Ovary (tissue), 3 donors: ENCODE results near the gene KPNA4.

Experiments used
- EP300 ChIP-seq: sonication (generic); formaldehyde crosslinking; IDR thresholded peaks from one replicate; pipeline ENCODE4 v1.6.1; 2017; ENCODE audit warnings: antibody characterized with exemption
- POLR2A ChIP-seq: fragments of 450-650 bp; IDR thresholded peaks from one replicate; pipeline ENCODE4 v1.6.1; 2017; ENCODE audit warnings: antibody characterized with exemption, mild to moderate bottlenecking, moderate library complexity
- TF ChIP-seq, protein P1 (sequence below), 3 donors: fragments of 450-650 bp in 2 of 3; fragments of 200-600 bp in 1 of 3; IDR thresholded peaks; one replicate each; pipeline versions ENCODE4 v1.5.1 to v1.8.0; 2016 to 2022; ENCODE audit warnings: antibody characterized with exemption in 3 of 3, mild to moderate bottlenecking in 1 of 3
- donor health status: DM: no; HTN: no; CAD: no.

DNA sequence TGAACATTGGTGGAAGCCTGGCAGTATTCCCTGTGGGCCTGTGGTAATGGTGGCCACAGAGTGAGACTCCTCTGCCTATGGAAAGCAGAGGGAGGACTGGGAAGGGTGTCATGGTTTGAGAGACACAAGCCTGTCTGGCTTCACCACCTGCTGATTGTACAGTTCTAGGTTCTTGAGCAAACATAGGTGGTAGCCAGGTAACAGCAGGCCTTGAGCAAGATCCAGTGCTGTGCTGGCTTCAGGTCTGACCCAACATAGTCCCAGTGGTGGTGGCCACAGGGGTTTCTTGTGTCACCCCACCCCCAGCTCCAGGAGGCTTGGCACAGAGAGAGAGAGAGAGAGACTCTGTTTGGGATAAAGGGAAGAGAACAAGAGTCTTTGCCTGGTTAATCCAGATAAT, 22.7 kb upstream of the KPNA4 start:
- no peak for TF ChIP-seq POLR2A
- TF ChIP-seq, protein P1, sequence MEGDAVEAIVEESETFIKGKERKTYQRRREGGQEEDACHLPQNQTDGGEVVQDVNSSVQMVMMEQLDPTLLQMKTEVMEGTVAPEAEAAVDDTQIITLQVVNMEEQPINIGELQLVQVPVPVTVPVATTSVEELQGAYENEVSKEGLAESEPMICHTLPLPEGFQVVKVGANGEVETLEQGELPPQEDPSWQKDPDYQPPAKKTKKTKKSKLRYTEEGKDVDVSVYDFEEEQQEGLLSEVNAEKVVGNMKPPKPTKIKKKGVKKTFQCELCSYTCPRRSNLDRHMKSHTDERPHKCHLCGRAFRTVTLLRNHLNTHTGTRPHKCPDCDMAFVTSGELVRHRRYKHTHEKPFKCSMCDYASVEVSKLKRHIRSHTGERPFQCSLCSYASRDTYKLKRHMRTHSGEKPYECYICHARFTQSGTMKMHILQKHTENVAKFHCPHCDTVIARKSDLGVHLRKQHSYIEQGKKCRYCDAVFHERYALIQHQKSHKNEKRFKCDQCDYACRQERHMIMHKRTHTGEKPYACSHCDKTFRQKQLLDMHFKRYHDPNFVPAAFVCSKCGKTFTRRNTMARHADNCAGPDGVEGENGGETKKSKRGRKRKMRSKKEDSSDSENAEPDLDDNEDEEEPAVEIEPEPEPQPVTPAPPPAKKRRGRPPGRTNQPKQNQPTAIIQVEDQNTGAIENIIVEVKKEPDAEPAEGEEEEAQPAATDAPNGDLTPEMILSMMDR (IDR thresholded peaks at IDR 0.05), result no peak
- TF ChIP-seq EP300, result no peak
